ENCODE data around the gene RPRD1A.
"Not testable (repeated sequence)": the region's sequence is repeated elsewhere in the genome, so short reads cannot be mapped to it uniquely, and the experiment has no call there.

Gene RPRD1A

GRCh38 chr18:36077764-36078163 is 10.4 kb upstream of the RPRD1A start:
- DNase-seq, result not testable (repeated sequence)

GRCh38 chr18:36075862-36076587 is 8.7 kb upstream of the RPRD1A start:
- no peak for DNase-seq

GRCh38 chr18:36074435-36074834 is 7.1 kb upstream of the RPRD1A start:
- no peak for DNase-seq

GRCh38 chr18:36073676-36074075 is 6.3 kb upstream of the RPRD1A start:
- no peak for DNase-seq

- not testable (repeated sequence) for DNase-seq
Observed at GRCh38 chr18:36072406-36072805, 5.0 kb upstream of the RPRD1A start.

GRCh38 chr18:36066686-36067054 is 689 bp downstream of the RPRD1A start:
- DNase-seq, result no peak

GRCh38 chr18:36066001-36066400 is 1.4 kb downstream of the RPRD1A start:
- DNase-seq, result no peak

- DNase-seq, result not testable (repeated sequence)
Observed at GRCh38 chr18:36064809-36065079, 2.6 kb downstream of the RPRD1A start.

GRCh38 chr18:36064027-36064808 is 3.1 kb downstream of the RPRD1A start:
- DNase-seq, result no peak

- no peak for DNase-seq
Observed at GRCh38 chr18:36058674-36059073, 8.7 kb downstream of the RPRD1A start.

- DNase-seq, result no peak
Observed at GRCh38 chr18:36051760-36052159, 15.6 kb downstream of the RPRD1A start.

- no peak for DNase-seq
Observed at GRCh38 chr18:36050479-36050878, 16.9 kb downstream of the RPRD1A start.

GRCh38 chr18:36047521-36047920 is 19.8 kb downstream of the RPRD1A start:
- no peak for DNase-seq

GRCh38 chr18:36046898-36047297 is 20.5 kb downstream of the RPRD1A start:
- no peak for DNase-seq

- DNase-seq, result no peak
Observed at GRCh38 chr18:36045241-36045991, 21.9 kb downstream of the RPRD1A start.

GRCh38 chr18:36043153-36043552 is 24.2 kb downstream of the RPRD1A start:
- DNase-seq, result no peak

- DNase-seq, result no peak
Observed at GRCh38 chr18:36041146-36041545, 26.2 kb downstream of the RPRD1A start.

GRCh38 chr18:36038102-36038663 is 29.2 kb downstream of the RPRD1A start:
- DNase-seq, result no peak

- no peak for DNase-seq
Observed at GRCh38 chr18:36035253-36035652, 32.1 kb downstream of the RPRD1A start.

GRCh38 chr18:36034299-36034895 is 33.0 kb downstream of the RPRD1A start:
- DNase-seq, result no peak

GRCh38 chr18:36031903-36032302 is 35.5 kb downstream of the RPRD1A start:
- DNase-seq, result no peak

GRCh38 chr18:36031407-36031806 is 36.0 kb downstream of the RPRD1A start:
- DNase-seq, result no peak

- DNase-seq, result no peak
Observed at GRCh38 chr18:36028859-36029258, 38.5 kb downstream of the RPRD1A start.

Measured in activated naive CD4-positive, alpha-beta T cell treated with anti-CD3 and anti-CD28 coated beads, Interleukin-2, amount 50 U/mL, for 16 hours (primary cell).